Measurements from ENCODE around the gene ZNF615.
"Not testable (repeated sequence)": the region's sequence is repeated elsewhere in the genome, so short reads cannot be mapped to it uniquely, and the experiment has no call there.

Gene ZNF615

GRCh38 chr19:51994048-51994644 lies 13.9 kb downstream of the ZNF615 start:
- ATAC-seq (no peak), DNase-seq (no peak)
- peaks cover 52 to 70% of the 10 kb centered on the region in 2 donors for H3K9me3 Mint-ChIP-seq
- no peaks in the 10 kb centered on the region for H3K27me3 Mint-ChIP-seq
- no peaks in the 10 kb centered on the region for H3K4me1 Mint-ChIP-seq
- H3K27ac Mint-ChIP-seq = no peak overlapping the region
- no peak overlapping the region for H3K4me3 Mint-ChIP-seq

GRCh38 chr19:51993422-51993821 lies 14.6 kb downstream of the ZNF615 start:
- H3K9me3 Mint-ChIP-seq = peaks cover 57 to 76% of the 10 kb centered on the region in 2 donors

GRCh38 chr19:51986309-51987291 lies 21.4 kb downstream of the ZNF615 start, which contains the start of gene ZNF350:
TSS of gene ZNF350 (minus strand) at chr19:51986840. CDS start at chr19:51974360, 12,480 bp downstream.
- Mint-ChIP-seq H3K27ac (peak within 1 kb of the TSS; percentile 96 to 98), H3K4me3 (peak within 1 kb of the TSS; percentile 88 to 98), H3K4me1 (peaks cover 5% of the 10 kb centered on the region), H3K27me3 (no peaks in the 10 kb centered on the region), H3K9me3 (peaks cover 32 to 64% of the 10 kb centered on the region in 2 donors)
- DNase-seq = peak; percentile 83 to 90
- ATAC-seq = peak; percentile 99

More at GRCh38 chr19:51993422-51993821, 14.6 kb downstream of the ZNF615 start:
- no peak for ATAC-seq
- Mint-ChIP-seq H3K27ac (no peak overlapping the region), H3K4me1 (no peaks in the 10 kb centered on the region), H3K4me3 (no peak overlapping the region), H3K27me3 (no peaks in the 10 kb centered on the region)
- no peak for DNase-seq

GRCh38 chr19:51983361-51983760 lies 24.6 kb downstream of the ZNF615 start:
- no peaks in the 10 kb centered on the region for H3K27me3 Mint-ChIP-seq
- H3K4me1 Mint-ChIP-seq = peaks cover 5% of the 10 kb centered on the region
- H3K4me3 Mint-ChIP-seq = no peak overlapping the region
- no peak overlapping the region for H3K27ac Mint-ChIP-seq
- ATAC-seq (no peak), DNase-seq (no peak)
- peaks cover 35 to 65% of the 10 kb centered on the region in 2 donors for H3K9me3 Mint-ChIP-seq

- H3K27me3 Mint-ChIP-seq, DNase-seq, ATAC-seq, H3K27ac Mint-ChIP-seq, H3K4me3 Mint-ChIP-seq, H3K4me1 Mint-ChIP-seq: not testable (repeated sequence)
- H3K9me3 Mint-ChIP-seq = peaks cover 44 to 66% of the 10 kb centered on the region in 2 donors
Observed at GRCh38 chr19:51980926-51981325, 27.1 kb downstream of the ZNF615 start.

GRCh38 chr19:51980116-51980736 lies 27.8 kb downstream of the ZNF615 start:
- peaks cover 44 to 68% of the 10 kb centered on the region in 2 donors for H3K9me3 Mint-ChIP-seq
- no peak overlapping the region for H3K27ac Mint-ChIP-seq
- H3K4me3 Mint-ChIP-seq = no peak overlapping the region
- H3K27me3 Mint-ChIP-seq = no peaks in the 10 kb centered on the region
- ATAC-seq (no peak), DNase-seq (no peak)
- H3K4me1 Mint-ChIP-seq = no peaks in the 10 kb centered on the region

GRCh38 chr19:51978882-51979281 lies 29.1 kb downstream of the ZNF615 start:
- Mint-ChIP-seq H3K27me3 (no peaks in the 10 kb centered on the region), H3K4me3 (no peak overlapping the region), H3K27ac (no peak overlapping the region), H3K9me3 (peaks cover 47 to 73% of the 10 kb centered on the region in 2 donors), H3K4me1 (no peaks in the 10 kb centered on the region)
- ATAC-seq (no peak), DNase-seq (no peak)

- Mint-ChIP-seq H3K27me3 (no peaks in the 10 kb centered on the region), H3K4me3 (no peak overlapping the region), H3K4me1 (no peaks in the 10 kb centered on the region), H3K9me3 (peaks cover 47 to 68% of the 10 kb centered on the region in 2 donors), H3K27ac (no peak overlapping the region)
- no peak for DNase-seq
- ATAC-seq = no peak
Observed at GRCh38 chr19:51977346-51977745, 30.7 kb downstream of the ZNF615 start.

- Mint-ChIP-seq H3K4me3 (no peak overlapping the region), H3K4me1 (no peaks in the 10 kb centered on the region), H3K27me3 (no peaks in the 10 kb centered on the region), H3K27ac (no peak overlapping the region), H3K9me3 (peaks cover 50 to 69% of the 10 kb centered on the region in 2 donors)
- no peak for DNase-seq
- no peak for ATAC-seq
Observed at GRCh38 chr19:51976852-51977251, 31.2 kb downstream of the ZNF615 start.

GRCh38 chr19:51975787-51976186 lies 32.2 kb downstream of the ZNF615 start:
- peaks cover 51 to 67% of the 10 kb centered on the region in 2 donors for H3K9me3 Mint-ChIP-seq
- not testable (repeated sequence) for H3K27ac Mint-ChIP-seq, DNase-seq, H3K27me3 Mint-ChIP-seq, ATAC-seq, H3K4me1 Mint-ChIP-seq, H3K4me3 Mint-ChIP-seq

- peaks cover 44 to 64% of the 10 kb centered on the region in 2 donors for H3K9me3 Mint-ChIP-seq
- H3K27ac Mint-ChIP-seq = no peak overlapping the region
- H3K4me1 Mint-ChIP-seq = no peaks in the 10 kb centered on the region
- no peak overlapping the region for H3K4me3 Mint-ChIP-seq
- no peaks in the 10 kb centered on the region for H3K27me3 Mint-ChIP-seq
- no peak for ATAC-seq
- DNase-seq = no peak
Observed at GRCh38 chr19:51971624-51972023, 36.4 kb downstream of the ZNF615 start.

GRCh38 chr19:51970718-51971117 lies 37.3 kb downstream of the ZNF615 start:
- no peak for ATAC-seq

GRCh38 chr19:51965583-51965982 lies 42.4 kb downstream of the ZNF615 start:
- ATAC-seq (no peak), DNase-seq (no peak)
- Mint-ChIP-seq H3K4me1 (no peaks in the 10 kb centered on the region), H3K27me3 (no peaks in the 10 kb centered on the region), H3K27ac (no peak overlapping the region), H3K4me3 (no peak overlapping the region), H3K9me3 (peaks cover 58 to 75% of the 10 kb centered on the region in 2 donors)

More at GRCh38 chr19:51970718-51971117, 37.3 kb downstream of the ZNF615 start:
- DNase-seq = no peak
- Mint-ChIP-seq H3K27me3 (no peaks in the 10 kb centered on the region), H3K4me3 (no peak overlapping the region), H3K4me1 (no peaks in the 10 kb centered on the region), H3K9me3 (peaks cover 41 to 59% of the 10 kb centered on the region in 2 donors), H3K27ac (no peak overlapping the region)

GRCh38 chr19:51960621-51961233 lies 47.3 kb downstream of the ZNF615 start:
- H3K27me3 Mint-ChIP-seq, ATAC-seq, H3K4me3 Mint-ChIP-seq, H3K4me1 Mint-ChIP-seq, H3K27ac Mint-ChIP-seq, DNase-seq: not testable (repeated sequence)
- H3K9me3 Mint-ChIP-seq = peaks cover 72 to 83% of the 10 kb centered on the region in 2 donors

GRCh38 chr19:51959791-51960190 lies 48.2 kb downstream of the ZNF615 start:
- Mint-ChIP-seq H3K27ac (no peak overlapping the region), H3K4me1 (no peaks in the 10 kb centered on the region)
- no peak for ATAC-seq

More at GRCh38 chr19:51959791-51960190, 48.2 kb downstream of the ZNF615 start:
- no peak for DNase-seq
- H3K4me3 Mint-ChIP-seq = no peak overlapping the region
- H3K9me3 Mint-ChIP-seq = peaks cover 65 to 77% of the 10 kb centered on the region in 2 donors
- no peaks in the 10 kb centered on the region for H3K27me3 Mint-ChIP-seq
